Fibroblast of lung (primary cell): ENCODE results near the gene LAT. TPM values are rescaled to one million over a fixed set of nuclear protein-coding genes. Genes with fewer than 3 reads are reported as not detected.

Experiments used
- DNase-seq, 2 donors: peaks; one replicate each; pipeline versions ENCODE4 v3.0.0 to v3.0.0-alpha.2; 2010; ENCODE audit warnings: low read depth in 2 of 2
- H2AFZ ChIP-seq: 2 replicates; pipeline ENCODE4 v1.5.1; 2012; ENCODE audit warnings: low read length, control low read depth, inconsistent platforms
- H3K27ac ChIP-seq: 2 replicates; pipeline ENCODE4 v1.5.1; 2011; ENCODE audit warnings: low read length, control low read depth; ENCODE audit not compliant: insufficient read depth
- H3K27me3 ChIP-seq: 2 replicates; pipeline ENCODE4 v1.5.1; 2011; ENCODE audit warnings: mild to moderate bottlenecking, low read length; ENCODE audit not compliant: control insufficient read depth, insufficient read depth
- H3K36me3 ChIP-seq: 2 replicates; pipeline ENCODE4 v1.5.1; 2011; ENCODE audit warnings: low read length; ENCODE audit not compliant: control insufficient read depth, insufficient read depth
- H3K4me1 ChIP-seq: 2 replicates; pipeline ENCODE4 v1.5.1; 2011; ENCODE audit warnings: low read length; ENCODE audit not compliant: control insufficient read depth, insufficient read depth; ENCODE audit errors: extremely low read depth
- H3K4me2 ChIP-seq: 2 replicates; pipeline ENCODE4 v1.5.1; 2011; ENCODE audit warnings: low read length, control low read depth; ENCODE audit not compliant: insufficient read depth; ENCODE audit errors: extremely low read depth
- H3K4me3 ChIP-seq, 4 experiments: fragments of 200-600 bp in 1 of 4; sonication (generic) in 1 of 4; replicated peaks in 1 of 4; 2 replicates each; pipeline ENCODE4 v1.5.1; 2011 to 2016; ENCODE audit warnings: low read length in 4 of 4, low read depth in 3 of 4, mild to moderate bottlenecking in 3 of 4, control low read depth in 2 of 4, inconsistent platforms in 1 of 4, mixed read lengths in 1 of 4; ENCODE audit not compliant: insufficient read depth in 1 of 4; ENCODE audit errors: control extremely low read depth in 1 of 4
- H3K79me2 ChIP-seq: 2 replicates; pipeline ENCODE4 v1.5.1; 2012; ENCODE audit warnings: mild to moderate bottlenecking, low read length, inconsistent platforms; ENCODE audit not compliant: control insufficient read depth, insufficient read depth
- H3K9ac ChIP-seq: 2 replicates; pipeline ENCODE4 v1.5.1; 2011; ENCODE audit warnings: mild to moderate bottlenecking, low read length, control low read depth; ENCODE audit not compliant: insufficient read depth
- H3K9me3 ChIP-seq: 2 replicates; pipeline ENCODE4 v1.5.1; 2012; ENCODE audit warnings: low read depth, low read length; ENCODE audit not compliant: control insufficient read depth, insufficient read depth
- H4K20me1 ChIP-seq: 2 replicates; pipeline ENCODE4 v1.5.1; 2011; ENCODE audit warnings: low read length; ENCODE audit not compliant: control insufficient read depth, insufficient read depth; ENCODE audit errors: extremely low read depth
- CTCF ChIP-seq, 2 donors: IDR thresholded peaks in 1 of 2; conservative IDR thresholded peaks in 1 of 2; 1 replicate in 1 of 2; 2 replicates in 1 of 2; pipeline ENCODE4 v1.5.1; 2011 to 2012; ENCODE audit warnings: low read length in 2 of 2, control low read depth in 1 of 2, inconsistent platforms in 1 of 2, low read depth in 1 of 2, mild to moderate bottlenecking in 1 of 2
- EZH2 ChIP-seq: IDR thresholded peaks from 2 replicates; pipeline ENCODE4 v1.5.1; 2012; ENCODE audit warnings: low read length, control low read depth, mild to moderate bottlenecking; ENCODE audit errors: missing control alignments
- polyA plus RNA-seq, 2 donors: library from polyadenylated mRNA; depleted of rRNA in 1 of 2; stranded (reverse) in 1 of 2; unstranded in 1 of 2; fragments of >200 nt; gene quantifications; 2 replicates each; pipeline ENCODE4 v1.2.1, GENCODE V29; 2011 to 2012; ENCODE audit warnings: missing spikeins in 1 of 2
- total RNA-seq: library from RNA; depleted of rRNA; stranded (reverse); fragments of >200 nt; gene quantifications from 2 replicates; pipeline ENCODE4 v1.2.1, GENCODE V29; 2014

The LAT gene
- total and polyA plus RNA-seq, 2 donors (not counting 1 experiment from before 2014, with no cell fraction given) = 0.50 to 1.4 TPM

- no peaks in the 10 kb centered on the region for H3K9me3 ChIP-seq
- no peak for TF ChIP-seq EZH2
- TF ChIP-seq CTCF (conservative IDR thresholded peaks at IDR 0.05 in 1 of 2, IDR thresholded peaks at IDR 0.05 in 1 of 2; ENCODE audit: low read depth in 1 of 2, low read length in 2 of 2) = peak; percentile 44 to 68
- no peaks in the 10 kb centered on the region for H4K20me1 ChIP-seq
- H3K4me2 ChIP-seq = no peak overlapping the region
- no peak for DNase-seq
- H3K27ac ChIP-seq = no peak overlapping the region
- no peak overlapping the region for H3K9ac ChIP-seq
- H3K4me3 ChIP-seq = no peak overlapping the region
- H3K36me3 ChIP-seq = peaks cover 25% of the 10 kb centered on the region
- no peak overlapping the region for H2AFZ ChIP-seq
- H3K79me2 ChIP-seq = peaks cover 8% of the 10 kb centered on the region
- H3K4me1 ChIP-seq = no peaks in the 10 kb centered on the region
- H3K27me3 ChIP-seq = no peaks in the 10 kb centered on the region
These were observed 3.3 kb upstream of the LAT start for GRCh38 chr16:28981517-28981916.

DNA sequence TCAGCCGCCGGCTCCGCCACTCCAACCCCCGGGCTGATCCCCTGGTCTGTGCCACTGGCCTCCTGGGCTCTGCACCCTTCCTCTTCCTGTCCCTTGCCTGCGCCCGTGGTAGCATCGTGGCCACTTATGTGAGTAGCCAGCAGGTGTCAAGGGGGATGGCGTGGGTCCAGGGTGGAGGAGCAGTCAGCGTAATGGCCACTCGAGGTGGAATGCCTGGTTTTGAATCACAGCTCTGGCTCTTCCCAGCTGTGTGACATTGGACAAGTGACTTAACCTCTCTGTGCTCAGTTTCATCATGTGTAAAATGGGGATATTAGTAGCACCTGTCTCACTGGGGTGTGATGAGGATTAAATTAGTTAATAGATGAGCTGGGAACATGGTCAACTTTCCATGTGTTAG, 2.4 kb upstream of the LAT start:
- no peak for DNase-seq
- H3K4me2 ChIP-seq = no peak overlapping the region
- H2AFZ ChIP-seq = no peak overlapping the region
- H4K20me1 ChIP-seq = no peaks in the 10 kb centered on the region
- no peak for TF ChIP-seq CTCF (conservative IDR thresholded peaks at IDR 0.05 in 1 of 2, IDR thresholded peaks at IDR 0.05 in 1 of 2; ENCODE audit: low read depth in 1 of 2, low read length in 2 of 2)
- TF ChIP-seq EZH2 = no peak
- H3K36me3 ChIP-seq = peaks cover 24% of the 10 kb centered on the region
- H3K79me2 ChIP-seq = peaks cover 2% of the 10 kb centered on the region
- H3K9me3 ChIP-seq = no peaks in the 10 kb centered on the region
- H3K27ac ChIP-seq = no peak overlapping the region
- H3K4me3 ChIP-seq = no peak overlapping the region
- no peak overlapping the region for H3K9ac ChIP-seq
- H3K27me3 ChIP-seq = no peaks in the 10 kb centered on the region
- no peaks in the 10 kb centered on the region for H3K4me1 ChIP-seq

DNA sequence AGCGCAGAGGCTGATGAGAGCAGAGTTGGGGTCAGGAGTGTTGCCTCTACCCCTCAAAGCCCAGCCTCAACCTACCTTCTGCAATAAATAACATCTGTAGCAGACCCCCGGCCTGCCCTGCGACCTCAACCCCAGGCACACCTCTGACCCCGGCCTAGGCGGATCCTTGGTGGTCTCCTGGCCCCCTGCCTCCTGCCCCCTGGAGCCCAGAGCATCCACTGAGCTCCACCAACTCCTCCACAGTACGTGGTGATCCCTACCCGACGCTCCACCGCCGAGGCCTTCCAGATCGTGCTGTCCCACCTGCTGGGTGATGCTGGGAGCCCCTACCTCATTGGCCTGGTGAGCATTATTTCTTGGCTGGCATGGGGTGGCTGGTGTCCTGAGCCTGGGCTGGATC, 1.9 kb upstream of the LAT start:
- H3K4me3 ChIP-seq = no peak overlapping the region
- peaks cover 23% of the 10 kb centered on the region for H3K36me3 ChIP-seq
- no peak overlapping the region for H3K4me2 ChIP-seq
- no peak overlapping the region for H2AFZ ChIP-seq
- H4K20me1 ChIP-seq = no peaks in the 10 kb centered on the region
- no peak overlapping the region for H3K9ac ChIP-seq
- TF ChIP-seq EZH2 = no peak
- TF ChIP-seq CTCF (conservative IDR thresholded peaks at IDR 0.05 in 1 of 2, IDR thresholded peaks at IDR 0.05 in 1 of 2; ENCODE audit: low read depth in 1 of 2, low read length in 2 of 2) = no peak
- no peaks in the 10 kb centered on the region for H3K4me1 ChIP-seq
- H3K79me2 ChIP-seq = peaks cover 2% of the 10 kb centered on the region
- H3K27me3 ChIP-seq = no peaks in the 10 kb centered on the region
- no peaks in the 10 kb centered on the region for H3K9me3 ChIP-seq
- DNase-seq = no peak
- H3K27ac ChIP-seq = no peak overlapping the region
